NT2/D1 (cell line): ENCODE data around the gene CRYBB2.
"Not testable (repeated sequence)": the region's sequence is repeated elsewhere in the genome, so short reads cannot be mapped to it uniquely, and the experiment has no call there.

ENCODE experiments used
- SUZ12 ChIP-seq: IDR thresholded peaks from 2 replicates; pipeline ENCODE4 v1.6.1; 2011; ENCODE audit not compliant: insufficient read length, insufficient read depth; ENCODE audit errors: extremely low read depth
- ZNF274 ChIP-seq: IDR thresholded peaks from 2 replicates; pipeline ENCODE4 v1.6.1; 2011; ENCODE audit warnings: mild to moderate bottlenecking, low read depth, low read length

- not testable (repeated sequence) for TF ChIP-seq SUZ12, ZNF274
Observed at GRCh38 chr22:25255169-25255568, 35.7 kb downstream of the CRYBB2 start.
